K562 (cell line): ENCODE results near the gene CDIPT. TPM values are rescaled to one million over a fixed set of nuclear protein-coding genes. Genes with fewer than 3 reads are reported as not detected.

Experiments used
- polyA plus RNA-seq, 8 experiments: library from polyadenylated mRNA; depleted of rRNA in 4 of 8; stranded (reverse) in 5 of 8; unstranded in 3 of 8; fragments of >200 nt; fragmentation: Nextera tagmentation in 2 of 8; fragmentation: Illumina TruSeq in 1 of 8; extraction: Ambion mirVana in 2 of 8; extraction: Trizol in 1 of 8; gene quantifications; 2 replicates each; pipeline versions ENCODE4 v1.2.1 to v1.2.3, GENCODE V29; 2011 to 2014; ENCODE audit warnings: inconsistent platforms in 1 of 8, missing spikeins in 1 of 8
- small RNA-seq: library from RNA; depleted of rRNA; stranded (forward); fragments of <200 nt; gene quantifications from one replicate; pipeline ENCODE3, GENCODE V24; 2014
- total RNA-seq, 7 experiments: library from RNA; depleted of rRNA in 6 of 7; stranded (reverse); fragments of >200 nt in 6 of 7; fragmentation: Illumina TruSeq in 2 of 7; extraction: Trizol in 2 of 7; gene quantifications; 2 replicates each; pipeline versions ENCODE4 v1.2.1 to v1.2.3, GENCODE V29; 2011 to 2021; ENCODE audit warnings: low replicate concordance in 1 of 7

Gene CDIPT
- total and polyA plus RNA-seq, 9 of the 15 experiments (the other 6 are each of a cell fraction or from before 2014, with no cell fraction given), result 1.3 to 37.0 (median 23.0) TPM

Small RNAs within 50 kb of the gene (small RNA-seq; reads per million reads assigned to genes)
- gene AC009133.6, result not detected
- gene AC120114.4, result not detected

Other genes starting within 250 kb of the CDIPT start
Only the 7 nearest of the 23 such genes appear.
- 414 and 504 TPM in 2 replicates for gene MAZ, start 56.7 kb downstream of the CDIPT start, total RNA-seq (2014; rRNA removed)
- 196 and 250 TPM in 2 replicates for gene MAZ, start 56.7 kb downstream of the CDIPT start, total RNA-seq (2014; rRNA removed; fragmentation: Illumina TruSeq; extraction: Trizol)
- gene MAZ, start 56.7 kb downstream of the CDIPT start, total RNA-seq (2015; rRNA removed; fragmentation: Illumina TruSeq; extraction: Trizol), result 378 and 386 TPM in 2 replicates
- gene MAZ, start 56.7 kb downstream of the CDIPT start, total RNA-seq (2021), result 518 and 532 TPM in 2 replicates
- 216 and 275 TPM in 2 replicates for gene MAZ, start 56.7 kb downstream of the CDIPT start, polyA plus RNA-seq (2011; rRNA removed)
- 420 and 592 TPM in 2 replicates for gene MAZ, start 56.7 kb downstream of the CDIPT start, polyA plus RNA-seq (2014; fragmentation: Illumina TruSeq; extraction: Trizol)
- 10 to 100 TPM; 45.4 to 59.3 TPM for gene MAZ, start 56.7 kb downstream of the CDIPT start, polyA plus RNA-seq (2014; fragmentation: Nextera tagmentation; extraction: Ambion mirVana)
- gene MAZ, start 56.7 kb downstream of the CDIPT start, polyA plus RNA-seq (2014; rRNA removed), result 225 and 259 TPM in 2 replicates
- 0.16 and 0.27 TPM in 2 replicates for gene PRRT2, start 51.0 kb downstream of the CDIPT start, total RNA-seq (2014; rRNA removed)
- 0.11 TPM in 1 of 2 replicates, not detected in the other for gene PRRT2, start 51.0 kb downstream of the CDIPT start, total RNA-seq (2014; rRNA removed; fragmentation: Illumina TruSeq; extraction: Trizol)
- 0.25 and 0.38 TPM in 2 replicates for gene PRRT2, start 51.0 kb downstream of the CDIPT start, total RNA-seq (2015; rRNA removed; fragmentation: Illumina TruSeq; extraction: Trizol)
- gene PRRT2, start 51.0 kb downstream of the CDIPT start, total RNA-seq (2021), result 0.69 and 1.2 TPM in 2 replicates
- gene PRRT2, start 51.0 kb downstream of the CDIPT start, polyA plus RNA-seq (2011; rRNA removed), result 0.42 and 0.96 TPM in 2 replicates
- 0.28 and 0.46 TPM in 2 replicates for gene PRRT2, start 51.0 kb downstream of the CDIPT start, polyA plus RNA-seq (2014; fragmentation: Illumina TruSeq; extraction: Trizol)
- not detected for gene PRRT2, start 51.0 kb downstream of the CDIPT start, polyA plus RNA-seq (2014; fragmentation: Nextera tagmentation; extraction: Ambion mirVana)
- 0.81 and 1.0 TPM in 2 replicates for gene PRRT2, start 51.0 kb downstream of the CDIPT start, polyA plus RNA-seq (2014; rRNA removed)
- gene PAGR1, start 47.1 kb downstream of the CDIPT start, total RNA-seq (2014; rRNA removed), result 58.2 and 68.3 TPM in 2 replicates
- gene PAGR1, start 47.1 kb downstream of the CDIPT start, total RNA-seq (2014; rRNA removed; fragmentation: Illumina TruSeq; extraction: Trizol), result 16.5 and 16.8 TPM in 2 replicates
- 40.7 and 42.2 TPM in 2 replicates for gene PAGR1, start 47.1 kb downstream of the CDIPT start, total RNA-seq (2015; rRNA removed; fragmentation: Illumina TruSeq; extraction: Trizol)
- gene PAGR1, start 47.1 kb downstream of the CDIPT start, total RNA-seq (2021), result 33.3 and 36.0 TPM in 2 replicates
- gene PAGR1, start 47.1 kb downstream of the CDIPT start, polyA plus RNA-seq (2011; rRNA removed), result 15.4 and 16.6 TPM in 2 replicates
- 15.7 and 26.0 TPM in 2 replicates for gene PAGR1, start 47.1 kb downstream of the CDIPT start, polyA plus RNA-seq (2014; fragmentation: Illumina TruSeq; extraction: Trizol)
- gene PAGR1, start 47.1 kb downstream of the CDIPT start, polyA plus RNA-seq (2014; fragmentation: Nextera tagmentation; extraction: Ambion mirVana), result 1 to 10 TPM; 1.4 to 4.5 TPM
- 42.8 and 51.3 TPM in 2 replicates for gene PAGR1, start 47.1 kb downstream of the CDIPT start, polyA plus RNA-seq (2014; rRNA removed)
- 0.53 and 1.00 TPM in 2 replicates for gene MVP, start 42.8 kb downstream of the CDIPT start, total RNA-seq (2014; rRNA removed)
- 0.41 and 0.65 TPM in 2 replicates for gene MVP, start 42.8 kb downstream of the CDIPT start, total RNA-seq (2014; rRNA removed; fragmentation: Illumina TruSeq; extraction: Trizol)
- 0.76 and 0.98 TPM in 2 replicates for gene MVP, start 42.8 kb downstream of the CDIPT start, total RNA-seq (2015; rRNA removed; fragmentation: Illumina TruSeq; extraction: Trizol)
- 1.4 and 1.9 TPM in 2 replicates for gene MVP, start 42.8 kb downstream of the CDIPT start, total RNA-seq (2021)
- 0.39 and 1.1 TPM in 2 replicates for gene MVP, start 42.8 kb downstream of the CDIPT start, polyA plus RNA-seq (2011; rRNA removed)
- 0.43 and 0.69 TPM in 2 replicates for gene MVP, start 42.8 kb downstream of the CDIPT start, polyA plus RNA-seq (2014; fragmentation: Illumina TruSeq; extraction: Trizol)
- not detected for gene MVP, start 42.8 kb downstream of the CDIPT start, polyA plus RNA-seq (2014; fragmentation: Nextera tagmentation; extraction: Ambion mirVana)
- 0.66 and 1.1 TPM in 2 replicates for gene MVP, start 42.8 kb downstream of the CDIPT start, polyA plus RNA-seq (2014; rRNA removed)
- 1.3 and 1.6 TPM in 2 replicates for gene SEZ6L2, start 36.3 kb upstream of the CDIPT start, total RNA-seq (2014; rRNA removed)
- gene SEZ6L2, start 36.3 kb upstream of the CDIPT start, total RNA-seq (2014; rRNA removed; fragmentation: Illumina TruSeq; extraction: Trizol), result 0.29 and 0.40 TPM in 2 replicates
- 0.72 TPM in 2 replicates for gene SEZ6L2, start 36.3 kb upstream of the CDIPT start, total RNA-seq (2015; rRNA removed; fragmentation: Illumina TruSeq; extraction: Trizol)
- gene SEZ6L2, start 36.3 kb upstream of the CDIPT start, total RNA-seq (2021), result 2.1 TPM in 2 replicates
- gene SEZ6L2, start 36.3 kb upstream of the CDIPT start, polyA plus RNA-seq (2011; rRNA removed), result 0.36 and 1.6 TPM in 2 replicates
- gene SEZ6L2, start 36.3 kb upstream of the CDIPT start, polyA plus RNA-seq (2014; fragmentation: Illumina TruSeq; extraction: Trizol), result 1.2 and 1.7 TPM in 2 replicates
- gene SEZ6L2, start 36.3 kb upstream of the CDIPT start, polyA plus RNA-seq (2014; fragmentation: Nextera tagmentation; extraction: Ambion mirVana), result under 1 TPM; 0.10 to 0.22 TPM
- 1.3 TPM in 2 replicates for gene SEZ6L2, start 36.3 kb upstream of the CDIPT start, polyA plus RNA-seq (2014; rRNA removed)
- not detected in 2 replicates for gene ASPHD1, start 37.3 kb upstream of the CDIPT start, total RNA-seq (2014; rRNA removed)
- gene ASPHD1, start 37.3 kb upstream of the CDIPT start, total RNA-seq (2014; rRNA removed; fragmentation: Illumina TruSeq; extraction: Trizol), result not detected in 2 replicates
- gene ASPHD1, start 37.3 kb upstream of the CDIPT start, total RNA-seq (2015; rRNA removed; fragmentation: Illumina TruSeq; extraction: Trizol), result not detected in 2 replicates
- gene ASPHD1, start 37.3 kb upstream of the CDIPT start, total RNA-seq (2021), result 0.18 and 0.22 TPM in 2 replicates
- 0.07 and 0.25 TPM in 2 replicates for gene ASPHD1, start 37.3 kb upstream of the CDIPT start, polyA plus RNA-seq (2011; rRNA removed)
- gene ASPHD1, start 37.3 kb upstream of the CDIPT start, polyA plus RNA-seq (2014; fragmentation: Illumina TruSeq; extraction: Trizol), result 0.29 TPM in 1 of 2 replicates, not detected in the other
- under 1 TPM in 1 of 2 experiments, not detected in 1; 0.03 TPM for gene ASPHD1, start 37.3 kb upstream of the CDIPT start, polyA plus RNA-seq (2014; fragmentation: Nextera tagmentation; extraction: Ambion mirVana)
- 0.32 and 0.70 TPM in 2 replicates for gene ASPHD1, start 37.3 kb upstream of the CDIPT start, polyA plus RNA-seq (2014; rRNA removed)
- gene KCTD13, start 63.0 kb upstream of the CDIPT start, total RNA-seq (2014; rRNA removed), result 9.8 and 10.6 TPM in 2 replicates
- 5.2 and 6.7 TPM in 2 replicates for gene KCTD13, start 63.0 kb upstream of the CDIPT start, total RNA-seq (2014; rRNA removed; fragmentation: Illumina TruSeq; extraction: Trizol)
- 7.1 and 8.4 TPM in 2 replicates for gene KCTD13, start 63.0 kb upstream of the CDIPT start, total RNA-seq (2015; rRNA removed; fragmentation: Illumina TruSeq; extraction: Trizol)
- 18.5 and 20.6 TPM in 2 replicates for gene KCTD13, start 63.0 kb upstream of the CDIPT start, total RNA-seq (2021)
- gene KCTD13, start 63.0 kb upstream of the CDIPT start, polyA plus RNA-seq (2011; rRNA removed), result 14.5 and 23.3 TPM in 2 replicates
- gene KCTD13, start 63.0 kb upstream of the CDIPT start, polyA plus RNA-seq (2014; fragmentation: Illumina TruSeq; extraction: Trizol), result 9.5 and 11.0 TPM in 2 replicates
- 1 to 10 TPM; 1.0 to 2.3 TPM for gene KCTD13, start 63.0 kb upstream of the CDIPT start, polyA plus RNA-seq (2014; fragmentation: Nextera tagmentation; extraction: Ambion mirVana)
- gene KCTD13, start 63.0 kb upstream of the CDIPT start, polyA plus RNA-seq (2014; rRNA removed), result 17.3 and 21.3 TPM in 2 replicates